Measurements from ENCODE around the gene NFATC1.

Gene NFATC1

DNA sequence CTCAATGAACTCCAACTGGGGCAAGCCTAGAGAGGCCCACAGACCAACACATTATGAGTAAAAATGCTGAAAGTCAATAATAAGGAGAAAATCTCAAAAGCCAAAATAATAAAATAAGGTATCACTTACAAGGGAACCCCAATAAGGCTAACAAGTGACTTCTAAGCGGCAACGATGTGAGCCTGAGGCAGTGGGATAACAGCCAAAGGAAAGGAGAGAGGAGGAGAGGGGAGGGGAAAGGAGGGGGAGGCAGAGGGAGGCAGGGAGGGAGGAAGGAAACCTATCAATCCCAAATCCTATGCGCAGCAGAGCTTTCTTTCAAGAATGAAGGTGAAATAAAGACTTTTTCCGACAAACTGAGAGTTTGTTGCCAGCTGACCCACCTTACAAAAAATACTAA is 6.0 kb upstream of the NFATC1 start:
- DNase-seq (ENCODE audit: low read depth in 2 of 2): no peak

DNA sequence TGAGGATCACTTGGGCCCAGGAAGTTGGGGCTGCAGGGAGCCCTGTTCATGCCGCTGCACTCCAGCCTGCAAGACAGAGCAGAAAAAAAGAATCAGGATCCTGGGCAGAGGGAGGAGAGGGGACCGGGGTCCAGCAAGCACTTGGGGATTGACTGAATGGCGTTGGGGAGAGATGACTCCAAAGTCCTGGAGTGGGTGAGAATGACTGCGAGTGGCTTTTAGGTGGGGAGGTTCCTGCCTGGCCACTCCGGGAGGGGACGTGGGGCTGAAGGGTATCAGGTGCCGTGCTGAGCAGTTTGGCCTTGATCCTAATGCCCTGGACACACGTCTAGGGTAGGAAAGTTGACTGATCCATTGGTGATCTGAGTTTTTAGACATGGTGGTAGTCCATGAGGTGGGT is 3.5 kb upstream of the NFATC1 start:
- DNase-seq (ENCODE audit: low read depth in 2 of 2): no peak

DNA sequence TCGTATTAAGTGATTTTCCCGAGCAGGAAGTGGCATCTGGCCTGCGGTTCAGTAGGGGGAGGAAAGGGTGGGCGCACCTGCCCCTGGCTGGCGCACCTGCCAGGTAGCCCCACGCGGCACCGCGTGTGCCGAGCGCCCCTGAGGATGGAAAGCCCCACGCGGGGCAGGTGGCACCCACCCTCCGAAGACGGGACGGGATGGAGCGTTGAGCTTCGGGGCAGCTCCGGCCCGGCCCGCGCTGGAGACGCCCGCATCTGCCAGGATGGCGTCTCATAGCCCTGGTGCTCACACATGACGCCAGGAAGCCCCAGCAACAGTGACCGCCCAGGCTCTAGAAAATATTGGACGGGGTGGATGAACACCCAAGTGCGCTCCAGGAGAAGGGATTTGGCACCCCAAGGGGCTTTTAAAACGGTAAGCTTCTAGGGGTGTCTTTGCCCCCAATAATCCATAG is 2.5 kb upstream of the NFATC1 start:
- no peak for DNase-seq (ENCODE audit: low read depth in 2 of 2)

DNA sequence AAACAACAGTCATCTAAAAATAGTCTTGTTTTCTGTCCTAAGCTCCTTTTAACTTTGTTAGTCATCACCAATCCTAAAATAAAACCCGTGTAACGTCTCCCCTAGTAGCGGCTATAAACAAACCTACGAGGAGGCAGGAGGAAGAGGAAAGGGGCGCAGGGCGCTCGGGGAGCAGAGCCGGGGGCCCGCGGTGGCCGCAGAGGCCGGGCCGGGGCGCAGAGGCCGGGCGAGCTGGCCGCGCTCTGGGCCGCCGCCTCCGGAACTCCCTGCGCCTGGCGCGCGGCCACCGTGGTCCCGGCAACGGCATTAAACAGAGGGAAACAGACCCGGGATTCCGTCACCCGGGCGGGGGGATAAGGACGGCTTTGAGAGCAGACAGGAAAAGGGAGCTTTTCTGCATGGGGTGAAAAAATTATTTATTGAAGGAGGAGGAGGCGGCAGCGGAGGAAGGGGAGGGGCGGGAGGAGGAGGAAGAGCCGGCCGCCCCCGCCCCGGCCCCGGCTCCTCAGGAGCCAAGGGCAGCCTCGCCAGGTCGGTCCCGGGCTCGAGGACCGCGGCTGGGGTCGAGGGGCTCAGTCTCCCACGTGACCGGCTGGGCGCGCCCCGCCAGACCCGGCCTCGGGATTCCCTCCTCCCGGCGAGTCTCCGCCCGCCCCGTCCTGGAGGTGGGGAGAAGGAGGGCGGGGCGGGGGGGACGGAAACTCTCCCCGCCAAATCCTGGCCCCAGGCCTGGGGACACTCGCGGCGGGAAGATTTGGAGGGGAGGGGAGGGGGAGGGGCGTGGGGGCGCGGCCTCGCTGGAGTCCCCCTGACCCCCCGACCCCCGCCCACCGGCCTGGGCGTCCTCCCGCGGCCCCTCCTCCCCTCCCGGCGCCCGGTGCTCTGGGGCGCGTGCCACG is 1.8 kb upstream of the NFATC1 start:
- peak in 1 of 2 experiments; percentile 35 for DNase-seq (ENCODE audit: low read depth in 2 of 2)

DNA sequence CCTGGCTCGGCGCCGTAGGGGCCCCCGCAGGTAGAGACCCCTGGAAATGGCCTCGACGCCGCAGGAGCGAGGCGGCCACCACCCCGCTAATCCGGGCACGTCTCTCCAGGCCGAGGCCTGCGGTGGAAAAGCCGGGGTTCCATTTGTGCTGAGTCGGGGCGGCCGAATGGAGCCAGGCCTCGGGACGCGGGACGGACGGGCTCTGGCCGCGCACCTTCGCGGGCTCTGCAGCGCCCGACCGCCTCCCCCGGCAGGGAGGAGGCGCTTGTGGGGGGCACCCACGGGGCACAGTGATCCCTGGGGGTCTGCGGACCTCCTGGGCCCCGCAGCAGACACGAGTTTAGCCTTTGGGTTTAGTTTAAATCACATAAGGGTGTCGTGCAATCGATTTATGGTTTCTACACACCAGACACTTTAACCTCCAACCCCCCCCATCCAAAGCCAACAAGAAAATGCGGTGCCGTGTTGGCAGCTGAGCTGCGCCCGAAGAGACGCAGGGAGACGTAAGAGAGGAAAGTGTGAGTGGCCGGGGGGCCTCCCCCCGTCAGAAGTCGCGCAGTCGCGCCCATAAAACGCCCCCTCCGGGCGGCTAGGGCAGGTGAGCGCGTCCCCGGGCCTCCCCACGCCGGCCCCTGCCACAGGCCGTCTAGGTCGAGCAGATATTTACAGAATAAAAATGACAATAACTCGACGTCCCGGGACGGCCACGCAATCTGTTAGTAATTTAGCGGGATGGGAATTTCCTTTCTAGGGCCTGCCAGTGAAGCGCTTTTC is 1.0 kb upstream of the NFATC1 start:
- DNase-seq (ENCODE audit: low read depth in 2 of 2): peak; percentile 67 to 68

DNA sequence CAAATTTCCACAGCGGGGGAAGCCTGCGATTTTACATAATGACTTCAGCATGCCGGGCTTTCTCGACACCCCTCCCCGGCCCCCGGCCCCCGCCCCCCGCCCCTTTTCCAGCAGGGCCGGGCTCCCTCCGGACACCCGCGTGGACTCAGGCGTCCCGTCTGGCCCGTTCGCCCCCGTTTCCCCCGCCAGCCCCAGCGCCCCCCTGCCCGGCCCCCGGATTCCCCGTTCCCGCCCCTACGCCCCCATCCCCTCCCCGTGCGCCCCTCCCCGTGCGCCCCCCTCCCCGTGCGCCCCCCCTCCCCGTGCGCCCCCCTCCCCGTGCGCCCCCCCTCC is 456 bp upstream of the NFATC1 start:
- DNase-seq (ENCODE audit: low read depth in 2 of 2): no peak

DNA sequence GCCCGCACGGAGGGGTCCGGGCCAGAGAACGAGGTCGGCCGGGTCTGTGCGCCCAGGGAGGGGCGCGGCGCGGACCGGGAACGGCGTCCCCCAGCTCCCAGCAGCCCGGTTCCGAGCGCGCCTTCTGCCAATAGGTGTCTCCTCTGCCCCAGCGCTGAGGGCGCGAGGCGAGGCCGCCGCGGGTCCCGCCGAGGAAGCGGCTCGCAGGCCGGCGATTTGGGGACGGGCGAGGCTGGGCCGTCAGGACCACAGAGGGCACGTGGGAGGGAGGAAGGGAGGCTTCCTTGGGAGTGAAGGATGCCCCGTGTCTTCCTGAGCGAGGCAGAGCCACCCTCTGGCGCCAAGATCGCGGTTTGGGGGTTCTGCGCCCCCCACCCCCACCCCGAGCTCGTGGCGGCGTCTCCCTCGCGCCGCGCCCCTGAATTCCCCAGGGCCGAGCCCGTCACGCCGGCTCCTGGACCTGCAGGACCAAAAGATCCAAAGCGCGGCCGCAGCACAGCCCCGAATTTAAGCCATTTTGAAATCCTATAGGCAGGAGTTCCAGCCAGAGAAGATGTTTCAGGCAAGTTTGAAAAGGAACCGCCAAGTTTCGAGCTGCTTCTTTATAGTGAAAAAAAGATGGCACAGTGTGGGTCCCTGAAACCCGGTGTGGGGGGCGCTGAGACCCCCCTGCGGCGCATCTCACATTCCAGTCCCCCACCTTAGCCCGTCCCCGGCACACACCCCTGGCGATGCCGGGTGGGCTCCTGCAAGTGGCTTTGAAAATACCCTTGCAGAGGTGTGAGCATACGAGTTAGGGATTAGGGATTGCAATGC is 909 bp downstream of the NFATC1 start:
- peak in 1 of 2 experiments; percentile 47 for DNase-seq (ENCODE audit: low read depth in 2 of 2)

DNA sequence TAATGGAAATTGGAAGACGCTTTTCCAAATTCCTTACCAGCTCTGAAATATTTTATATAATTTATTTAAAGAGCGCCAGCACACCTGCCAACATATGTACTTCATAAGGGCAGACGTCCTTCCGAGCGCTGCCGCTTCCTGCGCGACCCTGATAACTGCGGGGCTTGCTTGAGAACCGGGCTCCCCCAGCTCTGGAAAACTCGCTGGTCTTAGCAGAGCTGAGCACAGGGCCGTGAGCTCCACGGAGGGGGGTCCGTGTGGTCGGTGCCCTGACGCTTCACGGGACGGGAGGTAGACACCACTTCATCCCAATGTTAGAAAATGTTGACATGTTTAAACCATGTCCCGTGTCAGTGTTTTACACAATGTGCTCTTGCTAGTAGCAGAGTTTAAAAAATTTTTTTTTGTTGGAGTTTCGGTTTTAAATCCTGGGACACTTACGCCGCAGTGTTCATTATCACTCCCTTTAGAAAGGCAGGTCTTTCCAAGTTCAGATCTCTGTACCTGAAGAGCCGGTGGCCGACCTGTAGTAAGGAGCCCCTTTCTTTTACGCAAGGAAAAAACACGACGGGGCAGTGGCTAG is 1.6 kb downstream of the NFATC1 start:
- no peak for DNase-seq (ENCODE audit: low read depth in 2 of 2)

DNA sequence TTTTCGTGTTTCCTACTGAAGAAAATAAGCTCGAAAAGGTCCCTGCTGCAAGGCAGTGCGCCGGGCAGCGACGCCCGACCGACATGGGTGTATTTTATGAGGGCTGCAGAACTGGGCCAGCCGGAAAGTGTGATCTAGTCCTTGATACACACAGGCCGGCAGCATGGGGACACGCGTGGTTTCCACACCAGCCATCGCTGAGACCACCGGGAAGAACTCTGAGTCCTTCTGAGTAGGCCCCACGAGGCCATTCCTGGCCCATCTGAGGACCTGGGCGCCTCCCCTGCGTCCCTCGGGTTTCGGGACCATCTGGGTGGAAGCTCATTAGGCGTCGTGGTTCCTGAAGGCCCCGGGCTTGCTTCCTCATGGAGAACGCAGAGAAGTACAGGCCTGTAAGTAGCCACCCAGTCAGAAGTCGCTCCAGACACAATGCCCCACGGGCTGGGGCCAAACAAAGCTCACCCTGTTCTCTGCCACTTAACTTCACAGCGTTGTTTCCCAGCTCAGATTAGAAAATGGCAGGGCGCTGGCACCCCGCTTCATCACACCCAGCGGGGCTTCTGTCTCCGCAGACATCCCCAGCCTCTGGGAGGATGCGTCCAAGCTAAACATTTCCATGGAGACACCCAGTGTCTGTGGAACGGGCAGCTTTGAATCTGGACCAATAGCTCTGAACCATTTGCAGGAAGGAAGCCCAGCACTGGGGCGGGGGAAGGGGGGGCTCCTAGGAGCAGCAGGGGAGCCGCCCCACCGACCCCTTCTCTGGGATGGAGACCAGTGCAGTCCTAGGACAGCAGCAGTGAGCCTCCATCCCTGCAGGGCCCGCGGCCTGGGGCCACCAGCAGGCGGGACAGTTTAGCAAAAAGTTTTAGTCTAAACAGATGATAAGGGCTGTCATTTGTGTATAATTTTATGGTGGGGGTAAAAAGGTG is 2.4 kb downstream of the NFATC1 start:
- DNase-seq (ENCODE audit: low read depth in 2 of 2): no peak

DNA sequence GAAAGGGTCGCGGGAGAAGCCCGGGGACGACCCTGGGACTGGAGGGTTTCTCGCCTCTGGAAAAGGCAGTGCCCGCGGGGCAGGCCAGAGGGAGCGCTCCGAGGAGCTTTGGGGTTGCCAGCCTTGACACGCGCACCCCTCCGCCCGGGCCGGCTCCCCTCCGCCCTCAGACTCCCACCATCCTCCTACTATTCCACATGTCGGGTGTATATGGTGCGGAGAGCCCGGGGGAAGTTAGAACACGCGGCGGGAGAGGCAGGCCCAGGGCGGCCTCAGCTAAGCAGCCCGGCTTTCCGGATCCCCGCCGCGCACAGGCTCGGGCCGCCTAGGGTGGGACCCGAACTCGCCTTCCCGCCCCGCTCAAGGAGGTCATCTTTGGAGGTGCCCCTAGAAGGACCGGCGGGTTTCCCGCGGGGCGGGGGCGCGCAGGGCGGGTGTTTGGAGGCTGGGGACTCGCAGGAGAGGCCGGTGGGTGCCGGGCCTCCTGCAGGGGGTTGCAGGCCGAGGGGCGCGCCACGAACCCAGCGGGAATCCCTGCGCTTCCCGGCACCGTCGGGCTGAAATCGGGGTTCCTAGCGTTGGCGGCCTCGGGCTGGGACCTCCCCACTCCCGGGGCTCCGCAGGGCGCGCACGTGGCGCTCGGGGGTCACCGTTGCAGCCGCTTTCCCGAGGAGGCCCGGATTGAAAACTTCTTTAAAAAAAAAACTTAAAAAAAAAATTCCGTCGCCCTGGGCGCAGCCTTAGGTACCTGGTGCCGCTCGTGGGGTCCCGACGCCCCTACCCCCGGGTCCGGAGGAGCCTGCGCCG is 3.7 kb downstream of the NFATC1 start:
- peak in 1 of 2 experiments; percentile 19 for DNase-seq (ENCODE audit: low read depth in 2 of 2)

DNA sequence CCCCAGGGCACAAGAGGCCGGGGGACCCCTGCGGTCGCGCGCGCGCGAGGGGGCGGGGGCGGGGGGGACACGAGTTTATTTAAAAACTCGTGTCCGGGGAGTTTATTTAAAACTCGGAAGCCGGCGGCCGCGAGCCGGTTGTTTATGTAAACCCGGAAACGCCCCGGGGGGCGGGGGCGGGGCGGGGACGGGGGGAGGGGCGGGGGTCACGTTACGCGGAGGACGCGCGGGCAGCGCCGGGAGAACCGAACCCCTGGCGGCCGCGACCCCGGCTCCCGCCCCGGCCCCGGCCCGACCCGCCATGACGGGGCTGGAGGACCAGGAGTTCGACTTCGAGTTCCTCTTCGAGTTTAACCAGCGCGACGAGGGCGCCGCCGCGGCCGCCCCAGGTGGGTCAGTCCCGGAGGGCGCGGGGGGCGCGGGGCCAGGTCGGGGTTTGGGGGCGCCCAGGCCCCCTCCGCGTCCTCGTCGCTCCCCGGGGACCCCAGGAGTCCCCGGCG is 4.4 kb downstream of the NFATC1 start:
- DNase-seq (ENCODE audit: low read depth in 2 of 2): peak in 1 of 2 experiments; percentile 63

DNA sequence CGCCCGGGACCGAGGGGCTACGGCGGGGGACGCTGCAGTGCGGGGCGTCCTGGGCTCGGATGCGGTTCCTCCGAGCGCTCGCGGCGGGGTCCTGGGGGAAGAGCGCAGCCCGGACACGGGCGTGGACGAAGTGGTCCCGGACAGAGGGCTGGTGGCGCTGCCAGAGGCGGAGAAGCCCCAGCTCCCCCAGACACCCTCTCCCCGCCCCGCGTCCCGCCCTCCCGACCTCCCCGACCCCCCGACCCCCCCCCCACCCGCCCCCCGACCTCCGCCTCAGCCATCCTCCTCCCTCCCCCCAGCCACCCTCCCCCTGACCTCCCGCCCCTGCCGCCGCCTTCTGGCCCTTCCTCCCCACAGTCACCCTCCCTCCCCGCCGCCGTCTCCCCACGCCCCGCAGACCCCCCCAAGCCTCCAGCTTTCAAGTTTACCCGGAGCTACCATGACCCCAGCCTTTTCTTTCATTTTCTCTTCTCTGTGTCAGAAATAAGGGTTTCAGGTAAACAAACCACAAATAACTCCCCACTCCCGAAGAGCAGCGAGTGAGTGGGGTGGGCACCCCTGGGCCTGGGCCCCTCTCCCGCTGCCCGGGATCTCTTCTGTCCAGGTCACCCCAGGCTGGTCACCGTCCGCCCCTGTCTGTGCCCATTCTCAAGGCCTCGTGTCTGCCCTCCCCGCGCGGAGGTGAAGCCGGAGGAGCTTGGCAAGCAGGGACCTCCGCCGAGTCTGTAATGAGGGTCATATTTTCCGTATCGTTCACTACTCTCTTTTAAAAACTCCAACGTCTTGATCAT is 5.1 kb downstream of the NFATC1 start:
- DNase-seq (ENCODE audit: low read depth in 2 of 2): peak in 1 of 2 experiments; percentile 41

DNA sequence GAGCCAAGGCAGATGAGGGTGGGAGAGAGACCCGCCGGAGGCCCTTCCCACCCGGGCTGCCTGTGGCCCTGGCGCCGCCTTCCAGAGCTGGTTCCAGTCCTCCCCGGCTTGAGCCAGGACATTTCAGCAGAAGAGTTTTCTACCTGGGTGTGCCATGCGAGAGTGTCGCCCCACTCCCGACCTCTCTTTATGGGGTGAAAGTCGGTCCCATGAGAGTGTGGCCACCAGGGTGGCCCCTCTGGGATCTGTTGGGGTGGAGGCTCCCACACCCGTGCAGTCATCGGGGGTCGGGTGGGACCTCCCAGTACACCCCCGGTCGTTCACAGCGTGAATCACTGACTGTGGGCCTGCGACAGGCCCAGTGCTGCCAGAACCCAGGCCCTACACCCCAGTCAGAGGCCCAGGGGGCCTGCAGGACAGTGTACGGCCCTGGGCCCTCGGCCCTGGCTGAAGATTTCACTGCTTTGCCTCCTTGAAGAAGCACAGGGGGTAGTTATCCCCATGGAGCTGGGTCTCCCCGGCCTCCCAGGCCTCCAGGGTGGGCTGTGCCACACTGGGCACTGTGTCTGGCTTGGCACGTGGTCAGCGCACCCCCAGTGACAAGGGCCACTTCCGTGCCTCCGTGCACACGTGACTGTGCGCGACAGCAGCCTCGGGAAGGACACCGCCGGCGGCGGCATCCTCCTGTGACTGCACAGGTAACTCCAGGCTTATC is 5.9 kb downstream of the NFATC1 start:
- no peak for DNase-seq (ENCODE audit: low read depth in 2 of 2)

DNA sequence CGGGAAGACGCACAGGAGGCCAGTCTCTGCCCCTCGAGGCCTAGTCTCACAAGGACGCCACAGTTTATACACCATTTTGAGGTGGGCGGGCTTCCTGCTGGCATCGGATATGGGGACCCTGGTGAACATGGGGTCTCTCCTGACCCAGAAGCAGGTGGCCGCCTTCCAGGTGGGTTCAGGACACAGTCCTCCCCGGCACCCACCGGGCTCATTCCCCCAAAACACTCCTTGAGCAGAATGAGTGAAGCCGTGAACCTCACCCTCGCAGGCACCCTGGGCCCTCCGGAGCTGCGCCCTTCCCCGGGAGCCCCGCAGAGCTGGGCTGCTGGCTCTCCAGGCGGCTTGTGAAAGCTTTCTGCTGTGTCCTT is 6.5 kb downstream of the NFATC1 start:
- DNase-seq (ENCODE audit: low read depth in 2 of 2): no peak

DNA sequence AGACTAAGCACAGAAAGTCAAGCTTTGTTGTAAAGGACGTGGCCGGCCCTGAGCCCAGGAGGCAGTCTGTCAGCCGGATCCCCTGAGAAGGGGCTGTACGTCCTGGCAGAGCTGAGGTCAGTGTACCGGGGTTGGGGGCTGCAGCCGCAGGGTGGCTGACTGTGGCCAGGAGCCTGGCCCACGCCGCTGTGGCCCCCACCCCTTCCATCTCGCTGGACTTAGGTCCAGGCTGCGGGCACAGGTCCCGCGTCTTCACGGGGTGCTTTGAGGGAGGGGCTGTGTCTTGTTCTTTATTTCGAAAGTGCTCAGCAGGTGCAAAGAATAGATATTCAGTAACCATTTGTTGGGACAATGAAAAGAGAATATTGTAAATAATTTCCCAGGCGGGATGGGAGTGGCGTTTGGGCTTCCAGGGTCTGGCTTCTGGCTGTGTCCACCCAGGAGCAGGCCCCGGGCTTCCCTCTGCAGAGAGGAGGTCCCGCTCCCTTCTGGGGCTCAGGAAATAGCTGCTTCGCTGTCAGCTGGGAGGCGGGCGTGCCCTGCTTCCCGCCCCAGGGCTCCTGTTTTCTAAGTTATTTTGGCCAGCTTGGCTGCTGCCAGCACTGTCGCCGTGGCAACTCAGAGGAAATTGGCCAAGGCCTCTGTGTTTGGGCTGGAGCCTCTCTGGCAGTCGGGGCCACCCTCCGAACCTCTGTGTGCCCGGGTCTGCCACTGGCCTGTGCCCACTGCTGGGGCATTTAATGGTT is 7.4 kb downstream of the NFATC1 start:
- DNase-seq (ENCODE audit: low read depth in 2 of 2): no peak

DNA sequence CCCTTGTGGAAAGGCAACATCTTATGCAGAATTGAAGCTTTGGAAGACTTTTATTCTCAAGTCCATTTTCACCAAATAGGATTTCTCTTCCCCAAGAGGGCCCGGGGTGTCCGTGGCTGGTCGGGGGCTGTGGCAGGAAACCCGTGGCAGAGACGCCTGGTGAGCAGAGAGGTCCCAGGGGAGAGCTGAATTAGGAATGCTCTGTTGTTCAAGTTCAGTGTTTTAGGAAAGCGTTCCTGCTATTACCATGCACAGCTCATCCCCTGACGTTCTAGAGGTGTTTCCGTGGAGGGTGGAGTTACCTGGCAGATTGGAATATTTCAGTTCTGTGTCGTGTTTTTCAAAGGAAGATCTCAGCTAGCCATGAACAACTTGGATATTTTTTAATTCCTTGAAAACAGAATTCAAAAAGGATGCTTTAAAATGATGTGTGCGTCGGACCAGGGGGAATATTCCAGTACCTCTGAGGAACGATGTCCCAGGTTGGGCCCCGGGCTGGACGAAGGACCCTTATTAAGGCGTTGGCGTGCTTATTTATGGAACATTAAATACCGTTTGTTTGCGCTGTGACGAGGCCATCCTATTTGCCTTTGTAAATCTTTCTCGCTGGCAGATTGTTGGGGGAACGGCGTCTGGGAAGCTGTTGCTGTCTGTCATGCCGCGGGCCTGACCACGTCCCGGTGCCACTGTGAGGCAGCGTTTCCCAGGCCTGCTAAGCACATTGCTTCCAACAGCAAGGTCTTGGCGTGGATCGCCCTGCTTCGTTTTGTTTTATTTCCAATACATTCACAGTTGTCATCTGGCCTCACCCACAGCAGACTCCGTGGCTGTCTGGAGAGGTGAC is 8.2 kb downstream of the NFATC1 start:
- no peak for DNase-seq (ENCODE audit: low read depth in 2 of 2)

DNA sequence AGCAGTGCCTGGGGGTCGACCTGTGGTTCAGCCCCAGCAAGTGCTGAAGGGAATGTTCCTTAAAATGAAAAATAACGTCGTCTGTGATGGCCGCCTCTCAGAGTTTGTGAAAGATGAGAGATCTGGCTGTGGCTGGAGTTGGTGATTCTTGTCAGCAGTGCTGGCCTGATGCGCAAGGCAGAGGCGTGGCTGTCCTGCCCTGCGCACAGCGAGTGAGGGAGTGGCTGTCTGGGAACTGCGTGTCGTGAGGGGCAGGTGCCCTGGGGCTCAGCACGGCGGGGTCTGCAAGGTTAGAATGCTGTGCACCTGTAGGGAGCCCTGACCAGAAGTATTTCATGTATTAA is 8.8 kb downstream of the NFATC1 start:
- DNase-seq (ENCODE audit: low read depth in 2 of 2): peak in 1 of 2 experiments; percentile 28
